GM19468 (cell line): Measurements from ENCODE around the gene MCM5.
"Not testable (repeated sequence)": the region's sequence is repeated elsewhere in the genome, so short reads cannot be mapped to it uniquely, and the experiment has no call there.

Experiments used
- ATAC-seq: cut with Tn5 transposase; IDR thresholded peaks from one replicate; pipeline ENCODE4 v1.9.1; 2021; ENCODE audit warnings: mild to moderate bottlenecking, moderate library complexity, moderate number of reproducible peaks; ENCODE audit not compliant: unreplicated experiment; ENCODE audit errors: extremely low read depth

Gene MCM5

GRCh38 chr22:35425971-35426800 is 26.2 kb downstream of the MCM5 start:
- no peak for ATAC-seq

GRCh38 chr22:35426801-35427140 is 26.8 kb downstream of the MCM5 start:
- no peak for ATAC-seq

GRCh38 chr22:35430897-35431322 is 31.0 kb downstream of the MCM5 start:
- ATAC-seq, result no peak

GRCh38 chr22:35431483-35432227 is 31.7 kb downstream of the MCM5 start:
- ATAC-seq, result no peak

- no peak for ATAC-seq
These were observed 32.4 kb downstream of the MCM5 start for GRCh38 chr22:35432228-35432905.

- no peak for ATAC-seq
These were observed 34.2 kb downstream of the MCM5 start for GRCh38 chr22:35434061-35434710.

- ATAC-seq, result no peak
These were observed 35.3 kb downstream of the MCM5 start for GRCh38 chr22:35435201-35435740.

GRCh38 chr22:35436421-35436820 is 36.5 kb downstream of the MCM5 start:
- ATAC-seq, result no peak

- no peak for ATAC-seq
These were observed 37.1 kb downstream of the MCM5 start for GRCh38 chr22:35437049-35437448.

- not testable (repeated sequence) for ATAC-seq
These were observed 38.9 kb downstream of the MCM5 start for GRCh38 chr22:35438673-35439364.

GRCh38 chr22:35439365-35439717 is 39.4 kb downstream of the MCM5 start:
- ATAC-seq, result no peak

GRCh38 chr22:35440129-35440528 is 40.2 kb downstream of the MCM5 start:
- ATAC-seq, result no peak

- no peak for ATAC-seq
These were observed 41.7 kb downstream of the MCM5 start for GRCh38 chr22:35441489-35442100.

- no peak for ATAC-seq
These were observed 42.5 kb downstream of the MCM5 start for GRCh38 chr22:35442471-35442870.

GRCh38 chr22:35443338-35443737 is 43.4 kb downstream of the MCM5 start:
- ATAC-seq, result no peak

GRCh38 chr22:35443790-35444684 is 44.1 kb downstream of the MCM5 start:
- ATAC-seq, result no peak

- ATAC-seq, result no peak
These were observed 44.9 kb downstream of the MCM5 start for GRCh38 chr22:35444685-35445399.

GRCh38 chr22:35445933-35446332 is 46.0 kb downstream of the MCM5 start:
- ATAC-seq, result no peak
